NB4 (cell line): ENCODE data around the gene HLA-B.

Experiments used
- DNase-seq: peaks from one replicate; pipeline ENCODE4 v3.0.0; 2010; ENCODE audit warnings: low read depth
- H3K4me3 ChIP-seq: one replicate; pipeline ENCODE4 v1.5.1; 2011; ENCODE audit warnings: mild to moderate bottlenecking, low read depth, low read length, moderate library complexity
- MYC ChIP-seq: IDR thresholded peaks from 2 replicates; pipeline ENCODE4 v1.6.1; 2011; ENCODE audit warnings: low read depth, low read length
- POLR2A ChIP-seq: IDR thresholded peaks from 2 replicates; pipeline ENCODE4 v1.6.1; 2011; ENCODE audit warnings: mild to moderate bottlenecking; ENCODE audit not compliant: insufficient read length; ENCODE audit errors: extremely low read depth
- TF ChIP-seq, protein P1 (sequence below): IDR thresholded peaks from one replicate; pipeline ENCODE4 v1.5.1; 2012; ENCODE audit warnings: low read depth, low read length
- TF ChIP-seq, protein P2 (sequence below): IDR thresholded peaks from 2 replicates; pipeline ENCODE4 v1.6.1; 2011; ENCODE audit warnings: low read depth, low read length

HLA-B gene

DNA sequence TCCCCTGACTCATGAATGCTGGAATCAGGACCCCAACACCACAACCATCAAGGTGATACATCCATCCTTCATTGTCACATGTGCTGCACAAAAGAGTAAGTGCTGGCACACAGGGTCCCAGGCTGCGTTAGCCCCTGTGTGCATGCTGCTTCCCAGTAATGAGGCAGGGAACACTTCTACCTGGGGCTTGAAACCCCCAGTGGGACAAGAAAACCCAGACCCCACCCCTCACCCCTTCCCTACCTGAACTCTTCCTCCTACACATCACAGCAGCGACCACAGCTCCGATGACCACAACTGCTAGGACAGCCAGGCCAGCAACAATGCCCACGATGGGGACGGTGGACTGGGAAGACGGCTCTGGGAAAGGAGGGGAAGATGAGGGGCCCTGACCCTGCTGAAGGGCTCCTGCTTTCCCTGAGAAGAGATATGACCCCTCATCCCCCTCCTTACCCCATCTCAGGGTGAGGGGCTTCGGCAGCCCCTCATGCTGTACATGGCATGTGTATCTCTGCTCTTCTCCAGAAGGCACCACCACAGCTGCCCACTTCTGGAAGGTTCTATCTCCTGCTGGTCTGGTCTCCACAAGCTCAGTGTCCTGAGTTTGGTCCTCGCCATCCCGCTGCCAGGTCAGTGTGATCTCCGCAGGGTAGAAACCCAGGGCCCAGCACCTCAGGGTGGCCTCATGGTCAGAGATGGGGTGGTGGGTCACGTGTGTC, 2.0 kb downstream of the HLA-B start:
- TF ChIP-seq MYC (no peak), POLR2A (no peak)
- TF ChIP-seq, protein P1, sequence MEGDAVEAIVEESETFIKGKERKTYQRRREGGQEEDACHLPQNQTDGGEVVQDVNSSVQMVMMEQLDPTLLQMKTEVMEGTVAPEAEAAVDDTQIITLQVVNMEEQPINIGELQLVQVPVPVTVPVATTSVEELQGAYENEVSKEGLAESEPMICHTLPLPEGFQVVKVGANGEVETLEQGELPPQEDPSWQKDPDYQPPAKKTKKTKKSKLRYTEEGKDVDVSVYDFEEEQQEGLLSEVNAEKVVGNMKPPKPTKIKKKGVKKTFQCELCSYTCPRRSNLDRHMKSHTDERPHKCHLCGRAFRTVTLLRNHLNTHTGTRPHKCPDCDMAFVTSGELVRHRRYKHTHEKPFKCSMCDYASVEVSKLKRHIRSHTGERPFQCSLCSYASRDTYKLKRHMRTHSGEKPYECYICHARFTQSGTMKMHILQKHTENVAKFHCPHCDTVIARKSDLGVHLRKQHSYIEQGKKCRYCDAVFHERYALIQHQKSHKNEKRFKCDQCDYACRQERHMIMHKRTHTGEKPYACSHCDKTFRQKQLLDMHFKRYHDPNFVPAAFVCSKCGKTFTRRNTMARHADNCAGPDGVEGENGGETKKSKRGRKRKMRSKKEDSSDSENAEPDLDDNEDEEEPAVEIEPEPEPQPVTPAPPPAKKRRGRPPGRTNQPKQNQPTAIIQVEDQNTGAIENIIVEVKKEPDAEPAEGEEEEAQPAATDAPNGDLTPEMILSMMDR: no peak
- H3K4me3 ChIP-seq: no peak overlapping the region
- DNase-seq: no peak

DNA sequence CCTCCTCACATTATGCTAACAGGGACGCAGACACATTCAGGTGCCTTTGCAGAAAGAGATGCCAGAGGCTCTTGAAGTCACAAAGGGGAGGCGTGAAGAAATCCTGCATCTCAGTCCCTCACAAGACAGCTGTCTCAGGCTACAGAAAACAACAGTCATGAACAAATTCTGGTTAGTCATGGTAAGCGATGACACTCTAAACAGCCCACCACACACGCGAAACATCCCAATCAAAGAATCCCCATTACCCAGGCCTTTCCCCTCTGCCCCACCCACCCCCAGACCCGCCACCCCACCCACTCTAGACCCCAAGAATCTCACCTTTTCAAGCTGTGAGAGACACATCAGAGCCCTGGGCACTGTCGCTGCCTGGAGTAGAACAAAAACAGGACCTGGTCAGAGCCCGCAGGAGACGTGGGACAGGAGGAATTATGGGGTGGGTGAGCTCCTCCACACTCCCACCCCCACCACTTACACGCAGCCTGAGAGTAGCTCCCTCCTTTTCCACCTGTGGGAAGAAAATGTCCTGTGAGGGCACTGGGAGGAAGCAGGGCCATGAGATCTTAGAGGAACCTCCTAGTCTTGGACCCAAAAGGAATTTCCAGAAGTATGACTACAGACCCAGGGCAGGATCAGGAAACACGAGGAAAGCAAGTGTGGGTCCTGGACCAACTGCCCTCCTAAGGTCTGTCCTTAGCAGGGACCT, 2.7 kb downstream of the HLA-B start:
- DNase-seq: no peak
- H3K4me3 ChIP-seq: no peak overlapping the region
- TF ChIP-seq MYC: no peak
- no peak for TF ChIP-seq POLR2A
- TF ChIP-seq, protein P2, sequence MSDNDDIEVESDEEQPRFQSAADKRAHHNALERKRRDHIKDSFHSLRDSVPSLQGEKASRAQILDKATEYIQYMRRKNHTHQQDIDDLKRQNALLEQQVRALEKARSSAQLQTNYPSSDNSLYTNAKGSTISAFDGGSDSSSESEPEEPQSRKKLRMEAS: no peak
- TF ChIP-seq, protein P1: no peak

DNA sequence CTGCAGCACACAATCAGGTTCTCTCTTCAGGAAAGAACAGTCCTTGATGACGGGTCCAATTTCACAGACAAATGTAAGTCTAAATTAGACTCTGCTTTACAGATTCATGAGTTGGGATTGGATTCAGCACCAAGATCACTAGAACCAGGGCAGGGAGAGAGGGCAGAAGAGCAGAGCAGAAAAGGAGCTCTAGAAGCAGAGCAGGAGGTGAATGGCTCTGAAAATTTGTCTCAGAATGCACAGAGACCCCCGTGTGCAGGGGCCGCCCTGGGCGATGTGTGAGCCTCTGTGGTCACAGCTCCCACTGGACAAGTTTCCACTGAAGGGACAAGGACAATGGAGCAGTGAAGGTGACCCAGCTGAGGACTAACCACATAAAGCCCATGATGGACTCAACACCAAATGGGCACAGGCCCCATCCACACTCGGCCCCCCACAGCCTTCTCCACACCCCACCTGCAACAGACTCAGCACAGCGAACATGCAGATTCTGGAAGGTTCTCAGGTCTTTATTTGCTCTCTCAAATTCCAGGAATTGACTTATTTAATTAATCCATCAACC, 3.5 kb downstream of the HLA-B start:
- DNase-seq: no peak
- TF ChIP-seq MYC: no peak
- no peak overlapping the region for H3K4me3 ChIP-seq

DNA sequence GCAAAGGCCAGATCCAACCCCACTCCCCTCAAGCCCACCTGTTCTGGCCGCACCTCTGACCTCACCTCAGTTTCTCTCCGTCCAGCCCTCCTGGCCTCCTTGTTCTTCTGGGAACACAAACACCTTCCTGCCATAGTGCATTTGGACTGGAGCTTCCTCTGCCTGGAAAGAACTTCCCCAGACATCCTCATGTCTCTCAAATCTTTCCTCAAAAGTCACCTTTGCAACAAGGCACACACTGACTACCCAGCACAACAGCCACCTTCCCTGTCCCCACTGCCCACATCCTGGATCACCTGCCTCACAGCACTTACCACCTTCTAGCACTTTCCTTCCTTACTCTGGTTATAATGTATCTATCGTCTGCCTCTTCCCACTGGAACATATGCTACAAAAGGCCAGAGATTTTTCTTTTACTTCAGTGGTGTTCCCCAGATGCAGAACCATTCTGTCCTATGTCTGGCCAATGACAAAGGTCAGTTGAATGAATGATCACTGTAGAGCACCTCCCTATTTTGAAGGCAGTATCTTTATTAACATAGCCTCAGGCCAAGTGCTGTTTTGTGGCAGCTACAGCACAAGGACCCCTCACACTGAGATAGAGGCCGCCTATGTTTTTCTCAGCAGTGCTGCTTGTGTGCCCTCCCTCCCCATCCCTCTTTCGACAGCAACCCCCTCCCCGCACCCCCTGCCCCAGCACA, 4.1 kb downstream of the HLA-B start:
- TF ChIP-seq, protein P1: no peak
- TF ChIP-seq, protein P2: no peak
- TF ChIP-seq POLR2A: no peak
- no peak for TF ChIP-seq MYC
- DNase-seq: no peak
- H3K4me3 ChIP-seq: no peak overlapping the region

DNA sequence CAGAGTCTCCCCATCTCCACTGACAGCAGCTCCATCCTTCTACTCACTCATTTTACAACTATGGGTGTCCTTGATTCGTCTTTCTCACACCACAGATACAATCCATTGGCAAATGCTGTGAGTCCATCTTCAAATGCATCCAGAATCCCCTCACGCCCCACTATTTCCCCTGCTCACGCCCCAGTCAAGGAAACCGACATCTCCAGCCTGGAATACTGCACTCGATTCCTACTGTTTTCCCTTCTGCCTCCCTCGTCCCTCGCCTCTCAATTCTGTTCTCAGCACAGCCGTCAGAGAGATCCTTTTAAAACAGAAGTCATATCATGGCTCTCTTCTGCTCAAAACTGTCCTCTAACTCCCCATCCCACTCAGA, 4.7 kb downstream of the HLA-B start:
- TF ChIP-seq POLR2A (no peak), MYC (no peak)
- TF ChIP-seq, protein P2: no peak
- TF ChIP-seq, protein P1: no peak
- DNase-seq: no peak
- no peak overlapping the region for H3K4me3 ChIP-seq
